Measurements from ENCODE around the gene LRRC56. TPM values are rescaled to one million over a fixed set of nuclear protein-coding genes. Genes with fewer than 3 reads are reported as not detected.

The LRRC56 gene
- total RNA-seq, 1 donor from 2014 or later: 2.0 TPM

GRCh38 chr11:596374-596773 is 59.0 kb downstream of the LRRC56 start:
- no peak for DNase-seq (ENCODE audit: low read depth)

- no peak for DNase-seq (ENCODE audit: low read depth)
Measured at GRCh38 chr11:597166-597725, 59.9 kb downstream of the LRRC56 start.

- DNase-seq (ENCODE audit: low read depth): no peak
Measured at GRCh38 chr11:598005-598680, 60.8 kb downstream of the LRRC56 start.

GRCh38 chr11:601573-602245 is 64.4 kb downstream of the LRRC56 start:
- no peak for DNase-seq (ENCODE audit: low read depth)

GRCh38 chr11:603154-603553 is 65.8 kb downstream of the LRRC56 start:
- DNase-seq (ENCODE audit: low read depth): no peak

Other genes with a start within 250 kb of the LRRC56 start
- 8.8 and 12.9 TPM in 2 replicates for gene PGGHG, start 248.4 kb upstream of the LRRC56 start, total RNA-seq
- not detected in 2 replicates for gene IFITM5, start 238.0 kb upstream of the LRRC56 start, total RNA-seq
- gene IFITM2, start 229.7 kb upstream of the LRRC56 start, total RNA-seq: 13.5 and 126 TPM in 2 replicates
- gene IFITM1, start 223.5 kb upstream of the LRRC56 start, total RNA-seq: 7.6 and 53.5 TPM in 2 replicates
- gene IFITM3, start 216.7 kb upstream of the LRRC56 start, total RNA-seq: 14.9 and 70.2 TPM in 2 replicates
- gene B4GALNT4, start 168.0 kb upstream of the LRRC56 start, total RNA-seq: 4.0 and 4.5 TPM in 2 replicates
- 1.7 and 13.7 TPM in 2 replicates for gene PKP3, start 143.3 kb upstream of the LRRC56 start, total RNA-seq
- 5.4 and 41.5 TPM in 2 replicates for gene SIGIRR, start 122.5 kb upstream of the LRRC56 start, total RNA-seq
- 9.2 and 10.8 TPM in 2 replicates for gene ANO9, start 95.5 kb upstream of the LRRC56 start, total RNA-seq
- gene PTDSS2, start 87.2 kb upstream of the LRRC56 start, total RNA-seq: 25.9 and 40.7 TPM in 2 replicates
- 227 and 230 TPM in 2 replicates for gene RNH1, start 30.3 kb upstream of the LRRC56 start, total RNA-seq
- gene HRAS, start 2.0 kb upstream of the LRRC56 start, total RNA-seq: 40.5 and 51.2 TPM in 2 replicates
- 0.69 and 1.7 TPM in 2 replicates for gene LMNTD2, start 23.2 kb downstream of the LRRC56 start, total RNA-seq
- 65.7 and 110 TPM in 2 replicates for gene RASSF7, start 23.4 kb downstream of the LRRC56 start, total RNA-seq
- 27.4 and 40.9 TPM in 2 replicates for gene PHRF1, start 38.9 kb downstream of the LRRC56 start, total RNA-seq
- gene IRF7, start 78.4 kb downstream of the LRRC56 start, total RNA-seq: 17.1 and 23.3 TPM in 2 replicates
- 0.15 TPM in 1 of 2 replicates, not detected in the other for gene CDHR5, start 87.4 kb downstream of the LRRC56 start, total RNA-seq
- gene SCT, start 89.7 kb downstream of the LRRC56 start, total RNA-seq: not detected in 2 replicates
- 0.10 TPM in 1 of 2 replicates, not detected in the other for gene DRD4, start 99.7 kb downstream of the LRRC56 start, total RNA-seq
- 27.6 and 62.7 TPM in 2 replicates for gene DEAF1, start 157.7 kb downstream of the LRRC56 start, total RNA-seq
- 3.6 and 7.7 TPM in 2 replicates for gene TMEM80, start 158.3 kb downstream of the LRRC56 start, total RNA-seq
- gene EPS8L2, start 168.7 kb downstream of the LRRC56 start, total RNA-seq: 235 and 376 TPM in 2 replicates
- gene TALDO1, start 209.9 kb downstream of the LRRC56 start, total RNA-seq: 188 and 419 TPM in 2 replicates
- gene GATD1, start 240.0 kb downstream of the LRRC56 start, total RNA-seq: 16.7 and 38.0 TPM in 2 replicates